Measurements from ENCODE around the gene DNHD1. TPM values are rescaled to one million over a fixed set of nuclear protein-coding genes. Genes with fewer than 3 reads are reported as not detected.

Gene DNHD1
- total and polyA plus RNA-seq, 9 of the 15 experiments (the other 6 are each of a cell fraction or from before 2014, with no cell fraction given) = 0.82 to 9.7 (median 3.8) TPM

GRCh38 chr11:6481012-6481923 is 15.8 kb upstream of the DNHD1 start, which contains the start of the genes ARFIP2 and TIMM10B (continued):
- TF ChIP-seq LCOR (CRISPR knock-in tag; IDR thresholded peaks at IDR 0.05) (0 out of 2 replicates have a peak, but pooled peaks have one; percentile 15), CTCFL (IDR thresholded peaks at IDR 0.05; ENCODE audit: borderline replicate concordance, insufficient read depth, low read depth, low read length, poor library complexity, severe bottlenecking) (no peak), KDM2B (CRISPR knock-in tag; IDR thresholded peaks at IDR 0.05) (0 out of 2 replicates have a peak, but pooled peaks have one; percentile 5), SAFB2 (IDR thresholded peaks at IDR 0.05; ENCODE audit: borderline replicate concordance, low read depth, low read length, severe bottlenecking) (no peak), ZBTB40 (IDR thresholded peaks at IDR 0.05) (peak; percentile 98), ZBTB40 (CRISPR knock-in tag; IDR thresholded peaks at IDR 0.05) (no peak), HCFC1 (IDR thresholded peaks at IDR 0.05; ENCODE audit: low read depth, low read length) (peak; percentile 88), GABPA (tag; conservative IDR thresholded peaks at IDR 0.05; ENCODE audit: low read depth) (peak; percentile 99), ZNF165 (CRISPR knock-in tag; IDR thresholded peaks at IDR 0.05; ENCODE audit: borderline replicate concordance) (no peak), NCOA2 (IDR thresholded peaks at IDR 0.05; ENCODE audit: partially characterized antibody in 2 of 2) (no peak)
